Mesenteric fat pad (tissue), 1 donor: Measurements from ENCODE around the gene BCL2L13. TPM values are rescaled to one million over a fixed set of nuclear protein-coding genes. Genes with fewer than 3 reads are reported as not detected.
"Not testable (repeated sequence)": the region's sequence is repeated elsewhere in the genome, so short reads cannot be mapped to it uniquely, and the experiment has no call there.

Experiments
- DNase-seq: peaks from one replicate; pipeline ENCODE4 v3.0.0-alpha.2; 2020; ENCODE audit warnings: low spot score
- total RNA-seq: library from RNA; stranded (reverse); fragmentation: NEBNext Ultra II Directional; extraction: Animal tissue kit (Norgen Biotek cat#: 25700); gene quantifications from one replicate; pipeline ENCODE4 v1.2.1, GENCODE V29; 2021
- donor health status: DM: yes; HTN: yes; CAD: no.

The BCL2L13 gene
- total RNA-seq, 1 donor from 2014 or later = 63.3 TPM

- DNase-seq = no peak
Observed at GRCh38 chr22:17753401-17753989, 114.9 kb downstream of the BCL2L13 start.

GRCh38 chr22:17754233-17754925 is 115.8 kb downstream of the BCL2L13 start:
- DNase-seq = no peak

- DNase-seq = no peak
Observed at GRCh38 chr22:17761138-17761488, 122.6 kb downstream of the BCL2L13 start.

- DNase-seq = not testable (repeated sequence)
Observed at GRCh38 chr22:17763442-17763841, 124.9 kb downstream of the BCL2L13 start.

GRCh38 chr22:17764036-17764435 is 125.5 kb downstream of the BCL2L13 start:
- DNase-seq = no peak

GRCh38 chr22:17764852-17765251 is 126.3 kb downstream of the BCL2L13 start:
- DNase-seq = not testable (repeated sequence)

- no peak for DNase-seq
Observed at GRCh38 chr22:17767233-17768065, 128.9 kb downstream of the BCL2L13 start.

- DNase-seq = no peak
Observed at GRCh38 chr22:17769013-17769715, 130.6 kb downstream of the BCL2L13 start.

- DNase-seq = no peak
Observed at GRCh38 chr22:17769716-17770082, 131.1 kb downstream of the BCL2L13 start.

GRCh38 chr22:17770180-17771077 is 131.9 kb downstream of the BCL2L13 start:
- no peak for DNase-seq

- no peak for DNase-seq
Observed at GRCh38 chr22:17772249-17772957, 133.8 kb downstream of the BCL2L13 start.

- no peak for DNase-seq
Observed at GRCh38 chr22:17772958-17773605, 134.5 kb downstream of the BCL2L13 start.

- DNase-seq = no peak
Observed at GRCh38 chr22:17773606-17774205, 135.1 kb downstream of the BCL2L13 start.

- no peak for DNase-seq
Observed at GRCh38 chr22:17774206-17774925, 135.8 kb downstream of the BCL2L13 start, which contains the start of gene BID. TSS of gene BID (minus strand) at chr22:17774469. CDS start at chr22:17750116, 24,353 bp downstream.

GRCh38 chr22:17774926-17775685 is 136.5 kb downstream of the BCL2L13 start:
- DNase-seq = no peak

GRCh38 chr22:17775781-17776465 is 137.4 kb downstream of the BCL2L13 start:
- no peak for DNase-seq
